ENCODE measurements around the gene CDHR4.

DNA sequence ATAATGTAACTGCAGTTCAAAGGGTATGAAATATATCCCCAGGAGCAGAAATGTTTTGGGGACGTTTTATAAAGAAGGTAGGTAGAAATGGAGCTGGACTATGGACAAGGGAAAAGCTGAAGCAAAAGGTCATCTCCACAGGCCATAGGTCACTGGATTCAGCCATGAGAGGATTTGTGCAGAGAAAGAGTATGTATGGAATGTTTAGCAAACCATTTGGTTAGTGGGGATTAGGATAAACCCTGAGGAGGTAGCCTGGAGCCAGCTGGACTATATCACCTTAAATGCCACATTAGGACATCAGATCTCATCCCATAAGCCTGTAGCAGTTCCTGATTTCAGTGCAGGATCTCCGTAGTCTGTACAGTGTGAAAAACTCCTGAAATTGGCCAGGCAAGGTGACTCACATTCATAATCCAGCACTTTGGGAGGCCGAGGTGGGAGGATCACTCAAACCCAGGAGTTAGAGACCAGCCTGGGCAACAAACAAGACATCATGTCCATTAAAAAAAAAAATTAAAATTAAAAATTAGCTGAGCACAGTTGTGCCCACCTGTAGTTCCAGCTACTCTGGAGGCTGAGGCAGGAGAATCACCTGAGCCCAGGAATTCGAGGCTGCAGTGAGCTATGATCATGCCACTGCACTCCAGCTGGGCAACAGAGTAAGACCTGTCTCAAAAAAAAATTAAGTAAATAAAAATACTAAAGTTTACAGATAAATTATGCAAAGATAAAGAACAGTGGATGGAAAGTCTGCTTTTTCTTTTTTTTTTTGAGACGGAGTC lies 18.1 kb downstream of the CDHR4 start:
- no peak for TF ChIP-seq CTCF (IDR thresholded peaks at IDR 0.05)
- no peak for TF ChIP-seq POLR2A (IDR thresholded peaks at IDR 0.05)

All from heart left ventricle (tissue), 13 donors.